Trophoblast cell (in vitro differentiated cells and primary cell): Measurements from ENCODE around the gene PPP1R9A.

Experiments
- DNase-seq, 2 donors: peaks; one replicate each; pipeline ENCODE4 v3.0.0-alpha.2; 2016
- H2AFZ ChIP-seq: 2 replicates; pipeline ENCODE4 v1.6.1; 2013; ENCODE audit warnings: low read length, moderate library complexity, mild to moderate bottlenecking; ENCODE audit not compliant: insufficient read depth, poor library complexity
- H2AK5ac ChIP-seq: 2 replicates; pipeline ENCODE4 v1.6.1; 2013; ENCODE audit warnings: mild to moderate bottlenecking, low read length
- H2BK120ac ChIP-seq: 2 replicates; pipeline ENCODE4 v1.6.1; 2013; ENCODE audit warnings: low read length, mild to moderate bottlenecking, moderate library complexity; ENCODE audit not compliant: insufficient read depth, poor library complexity
- H2BK12ac ChIP-seq: 2 replicates; pipeline ENCODE4 v1.6.1; 2013; ENCODE audit warnings: mild to moderate bottlenecking, low read length, moderate library complexity
- H2BK5ac ChIP-seq: 2 replicates; pipeline ENCODE4 v1.6.1; 2013; ENCODE audit warnings: low read length, low read depth, moderate library complexity, mild to moderate bottlenecking; ENCODE audit not compliant: poor library complexity
- H3K14ac ChIP-seq: 2 replicates; pipeline ENCODE4 v1.6.1; 2013; ENCODE audit warnings: mild to moderate bottlenecking, low read length
- H3K18ac ChIP-seq: 2 replicates; pipeline ENCODE4 v1.6.1; 2013; ENCODE audit warnings: mild to moderate bottlenecking, low read length
- H3K23ac ChIP-seq: 2 replicates; pipeline ENCODE4 v1.6.1; 2013; ENCODE audit warnings: low read length
- H3K27ac ChIP-seq: 2 replicates; pipeline ENCODE4 v1.5.1; 2013; ENCODE audit warnings: low read depth, mild to moderate bottlenecking, inconsistent platforms, low read length, moderate library complexity
- H3K27me3 ChIP-seq: 2 replicates; pipeline ENCODE4 v1.6.1; 2013; ENCODE audit warnings: inconsistent platforms, mild to moderate bottlenecking, low read length, moderate library complexity; ENCODE audit not compliant: insufficient read depth
- H3K36me3 ChIP-seq, 2 experiments: 1 replicate in 1 of 2; 2 replicates in 1 of 2; pipeline ENCODE4 v1.6.1; 2013; ENCODE audit warnings: low read length in 2 of 2, mild to moderate bottlenecking in 2 of 2, moderate library complexity in 1 of 2; ENCODE audit not compliant: insufficient read depth in 2 of 2, control insufficient read depth in 1 of 2
- H3K4ac ChIP-seq: 2 replicates; pipeline ENCODE4 v1.6.1; 2013; ENCODE audit warnings: low read depth, mild to moderate bottlenecking, low read length, moderate library complexity
- H3K4me1 ChIP-seq, 2 experiments: 1 replicate in 1 of 2; 2 replicates in 1 of 2; pipeline ENCODE4 v1.6.1; 2013; ENCODE audit warnings: low read length in 2 of 2, mild to moderate bottlenecking in 2 of 2, moderate library complexity in 1 of 2; ENCODE audit not compliant: insufficient read depth in 2 of 2, control insufficient read depth in 1 of 2
- H3K4me2 ChIP-seq: 2 replicates; pipeline ENCODE4 v1.6.1; 2013; ENCODE audit warnings: inconsistent platforms, mild to moderate bottlenecking, low read length, moderate library complexity
- H3K4me3 ChIP-seq: 2 replicates; pipeline ENCODE4 v1.5.1; 2013; ENCODE audit warnings: mild to moderate bottlenecking, low read depth, low read length, inconsistent platforms
- H3K79me1 ChIP-seq: one replicate; pipeline ENCODE4 v1.6.1; 2013; ENCODE audit warnings: low read length
- H3K79me2 ChIP-seq: 2 replicates; pipeline ENCODE4 v1.6.1; 2013; ENCODE audit warnings: low read length, mild to moderate bottlenecking; ENCODE audit not compliant: control insufficient read depth, insufficient read depth, poor library complexity
- H3K9ac ChIP-seq: 2 replicates; pipeline ENCODE4 v1.6.1; 2013; ENCODE audit warnings: mild to moderate bottlenecking, low read length
- H3K9me3 ChIP-seq: 2 replicates; pipeline ENCODE4 v1.6.1; 2013; ENCODE audit warnings: low read depth, mild to moderate bottlenecking, control low read depth, inconsistent platforms, low read length; ENCODE audit not compliant: insufficient read depth
- H4K12ac ChIP-seq: 2 replicates; pipeline ENCODE4 v1.6.1; 2013; ENCODE audit warnings: low read depth, mild to moderate bottlenecking, low read length, moderate library complexity
- H4K8ac ChIP-seq: 2 replicates; pipeline ENCODE4 v1.6.1; 2013; ENCODE audit warnings: low read depth, mild to moderate bottlenecking, low read length, moderate library complexity
- H4K91ac ChIP-seq: one replicate; pipeline ENCODE4 v1.6.1; 2013; ENCODE audit warnings: low read depth, mild to moderate bottlenecking, low read length, moderate library complexity
- WGBS: extraction: QIAGEN DNeasy Blood & Tissue Kit; methylation state at CpG from one replicate; pipeline ENCODE4 v1.1.7; 2013; ENCODE audit warnings: missing lambda C conversion rate; ENCODE audit not compliant: insufficient read length, insufficient coverage; ENCODE audit errors: extremely low coverage; 5-methylcytosine and 5-hydroxymethylcytosine counted together

Gene PPP1R9A

GRCh38 chr7:95062901-95063300, 155.5 kb downstream of the PPP1R9A start:
- Histone ChIP-seq H3K4me2 (no peak overlapping the region), H3K23ac (no peak overlapping the region), H2BK120ac (no peak overlapping the region), H3K36me3 (peaks cover 0 to 1% of the 10 kb centered on the region in 2 experiments), H4K91ac (no peak overlapping the region), H2BK12ac (no peak overlapping the region), H3K18ac (no peak overlapping the region), H2AK5ac (no peak overlapping the region), H3K14ac (no peak overlapping the region), H3K9me3 (no peaks in the 10 kb centered on the region), H3K79me2 (no peaks in the 10 kb centered on the region), H3K27ac (no peak overlapping the region), H3K9ac (no peak overlapping the region), H3K27me3 (no peaks in the 10 kb centered on the region), H3K79me1 (no peaks in the 10 kb centered on the region), H3K4me3 (no peak overlapping the region), H3K4ac (no peak overlapping the region), H4K12ac (no peak overlapping the region), H4K8ac (no peak overlapping the region), H2BK5ac (no peak overlapping the region), H3K4me1 (peaks cover 0 to 6% of the 10 kb centered on the region in 2 experiments), H2AFZ (no peak overlapping the region)
- no peak for DNase-seq

GRCh38 chr7:95066737-95067530, 159.5 kb downstream of the PPP1R9A start:
- peaks cover 0 to 3% of the 10 kb centered on the region in 2 experiments for H3K4me1 ChIP-seq
- no peaks in the 10 kb centered on the region for H3K9me3 ChIP-seq
- no peaks in the 10 kb centered on the region for H3K36me3 ChIP-seq
- H2AFZ ChIP-seq = no peak overlapping the region
- H2BK5ac ChIP-seq = no peak overlapping the region
- no peak overlapping the region for H3K14ac ChIP-seq
- no peak overlapping the region for H3K27ac ChIP-seq
- no peaks in the 10 kb centered on the region for H3K79me2 ChIP-seq
- H3K23ac ChIP-seq = no peak overlapping the region
- DNase-seq = peak in 1 of 2 donors; percentile 54
- no peak overlapping the region for H3K9ac ChIP-seq
- H3K27me3 ChIP-seq = no peaks in the 10 kb centered on the region
- H3K4ac ChIP-seq = no peak overlapping the region
- no peak overlapping the region for H4K8ac ChIP-seq
- no peak overlapping the region for H3K18ac ChIP-seq
- no peak overlapping the region for H4K12ac ChIP-seq
- no peak overlapping the region for H4K91ac ChIP-seq
- no peak overlapping the region for H2AK5ac ChIP-seq
- no peak overlapping the region for H3K4me3 ChIP-seq
- H3K79me1 ChIP-seq = no peaks in the 10 kb centered on the region
- WGBS = no CpG with 5 or more reads among the region's 6 CpGs
- H3K4me2 ChIP-seq = no peak overlapping the region
- no peak overlapping the region for H2BK120ac ChIP-seq
- no peak overlapping the region for H2BK12ac ChIP-seq

GRCh38 chr7:95088536-95089215, 181.3 kb downstream of the PPP1R9A start:
- Histone ChIP-seq H3K4me2 (no peak overlapping the region), H3K79me1 (no peaks in the 10 kb centered on the region), H4K12ac (no peak overlapping the region), H3K9me3 (no peaks in the 10 kb centered on the region), H3K18ac (no peak overlapping the region), H3K9ac (no peak overlapping the region), H2BK5ac (no peak overlapping the region), H3K4ac (no peak overlapping the region), H2BK12ac (no peak overlapping the region), H3K27me3 (no peaks in the 10 kb centered on the region), H3K27ac (peak overlapping the region; percentile 62), H3K4me3 (no peak overlapping the region), H3K4me1 (no peaks in the 10 kb centered on the region), H4K91ac (no peak overlapping the region), H4K8ac (no peak overlapping the region), H2AFZ (no peak overlapping the region), H2AK5ac (no peak overlapping the region), H3K23ac (no peak overlapping the region), H3K79me2 (no peaks in the 10 kb centered on the region), H3K14ac (no peak overlapping the region), H2BK120ac (no peak overlapping the region), H3K36me3 (no peaks in the 10 kb centered on the region)
- peak; percentile 75 to 87 for DNase-seq
- no CpG with 5 or more reads among the region's 4 CpGs for WGBS

- Histone ChIP-seq H2AK5ac (no peak overlapping the region), H4K91ac (no peak overlapping the region), H2BK120ac (no peak overlapping the region), H2BK5ac (no peak overlapping the region), H3K4ac (no peak overlapping the region), H3K79me1 (no peaks in the 10 kb centered on the region), H3K4me3 (no peak overlapping the region), H3K14ac (no peak overlapping the region), H3K18ac (no peak overlapping the region), H4K12ac (no peak overlapping the region), H4K8ac (no peak overlapping the region), H2BK12ac (no peak overlapping the region), H3K27ac (no peak overlapping the region), H2AFZ (no peak overlapping the region), H3K4me2 (no peak overlapping the region), H3K36me3 (no peaks in the 10 kb centered on the region), H3K79me2 (no peaks in the 10 kb centered on the region), H3K27me3 (no peaks in the 10 kb centered on the region), H3K23ac (no peak overlapping the region), H3K9ac (no peak overlapping the region), H3K9me3 (no peaks in the 10 kb centered on the region), H3K4me1 (no peaks in the 10 kb centered on the region)
- DNase-seq = no peak
- WGBS = no CpG with 5 or more reads among the region's 4 CpGs
These were observed 182.3 kb downstream of the PPP1R9A start for GRCh38 chr7:95089414-95090315.
